Measurements from ENCODE around the gene RBM20.

RBM20 gene

DNA sequence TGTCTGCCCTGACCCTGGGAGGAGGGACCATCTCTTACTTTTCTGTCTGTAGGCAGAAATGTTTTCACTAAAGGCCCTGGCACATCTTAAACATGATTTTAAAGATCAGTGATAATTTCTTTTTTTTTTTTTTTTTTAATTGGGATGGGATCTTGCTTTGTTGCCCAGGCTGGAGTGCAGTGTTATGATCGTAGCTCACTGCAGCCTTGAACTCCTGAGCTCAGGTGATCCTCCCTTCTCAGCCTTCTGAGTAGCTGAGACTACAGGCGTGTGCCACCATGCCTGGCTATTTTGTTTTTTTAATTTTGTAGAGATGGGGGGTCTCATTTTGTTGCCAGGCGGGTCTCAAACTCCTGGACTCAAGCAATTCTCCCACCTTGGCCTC, 65.3 kb downstream of the RBM20 start:
- DNase-seq = no peak
- H3K79me2 ChIP-seq (ENCODE audit: control insufficient read depth, insufficient read depth, low read length) = no peaks in the 10 kb centered on the region
- no peaks in the 10 kb centered on the region for H3K27me3 ChIP-seq (ENCODE audit: insufficient read depth, low read length, poor library complexity)
- no peak overlapping the region for H3K18ac ChIP-seq (ENCODE audit: low read length)
- H3K23ac ChIP-seq (ENCODE audit: low read length) = no peak overlapping the region
- H3K9ac ChIP-seq (ENCODE audit: low read length) = no peak overlapping the region
- H4K5ac ChIP-seq (ENCODE audit: low read length) = no peak overlapping the region
- H3K4ac ChIP-seq (ENCODE audit: low read depth, low read length) = no peak overlapping the region
- no peak overlapping the region for H3K56ac ChIP-seq (ENCODE audit: low read length)
- no peak overlapping the region for H2AK5ac ChIP-seq (ENCODE audit: low read length)
- peak overlapping the region; percentile 22 for H2BK15ac ChIP-seq (replicated peaks; ENCODE audit: low read depth)
- H3K36me3 ChIP-seq (ENCODE audit: control insufficient read depth, insufficient read depth, low read length) = no peaks in the 10 kb centered on the region
- peaks cover 3% of the 10 kb centered on the region for H3K4me1 ChIP-seq (ENCODE audit: control insufficient read depth, low read depth, low read length)
- H3K27ac ChIP-seq (ENCODE audit: low read depth, low read length) = no peak overlapping the region
- no peak overlapping the region for H2BK5ac ChIP-seq (ENCODE audit: low read length)
- no peak overlapping the region for H3K4me2 ChIP-seq (ENCODE audit: low read length)
- no peaks in the 10 kb centered on the region for H3K79me1 ChIP-seq (ENCODE audit: low read length)
- no CpG with 5 or more reads among the region's 3 CpGs for WGBS (ENCODE audit: extremely low coverage, insufficient coverage, low lambda C conversion rate)
- no peak overlapping the region for H4K8ac ChIP-seq (ENCODE audit: low read depth, low read length)
- H2BK120ac ChIP-seq (ENCODE audit: low read depth, low read length) = no peak overlapping the region
- no peak overlapping the region for H3K4me3 ChIP-seq (ENCODE audit: low read length)

DNA sequence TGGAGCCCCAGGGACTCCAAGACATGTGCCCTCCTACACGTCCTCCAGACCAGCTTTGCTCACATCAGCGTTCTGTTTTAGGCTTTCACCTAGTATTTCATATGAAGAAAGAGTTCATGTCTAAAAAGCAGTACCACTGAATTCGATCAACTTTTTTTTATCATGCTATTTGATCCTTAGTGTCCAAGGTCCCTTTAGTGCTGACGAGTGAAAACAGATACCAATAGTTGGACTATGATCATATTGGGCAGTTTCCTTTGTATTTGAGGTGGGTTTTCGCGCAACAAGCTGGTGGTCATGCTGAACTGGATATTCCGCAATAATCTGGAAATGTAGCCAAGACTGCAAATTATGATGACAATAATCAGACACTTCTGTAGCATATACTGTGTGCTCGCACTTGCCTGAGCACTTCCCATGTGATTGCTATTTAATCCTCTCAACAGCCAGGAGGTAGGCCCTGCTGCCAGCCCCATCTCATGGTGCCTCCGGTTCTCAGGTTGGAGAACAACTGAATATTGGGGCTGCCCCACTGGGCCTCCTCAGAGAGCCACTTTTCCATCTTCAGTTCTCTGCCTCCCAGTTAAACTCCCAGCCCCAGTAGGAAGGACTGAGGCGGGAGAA, 65.9 kb downstream of the RBM20 start:
- H3K4ac ChIP-seq (ENCODE audit: low read depth, low read length) = peak overlapping the region; percentile 38
- H3K36me3 ChIP-seq (ENCODE audit: control insufficient read depth, insufficient read depth, low read length) = no peaks in the 10 kb centered on the region
- H2BK120ac ChIP-seq (ENCODE audit: low read depth, low read length) = no peak overlapping the region
- WGBS (ENCODE audit: extremely low coverage, insufficient coverage, low lambda C conversion rate) = no CpG with 5 or more reads among the region's 10 CpGs
- no peak overlapping the region for H3K4me2 ChIP-seq (ENCODE audit: low read length)
- no peaks in the 10 kb centered on the region for H3K79me2 ChIP-seq (ENCODE audit: control insufficient read depth, insufficient read depth, low read length)
- H4K5ac ChIP-seq (ENCODE audit: low read length) = no peak overlapping the region
- H3K56ac ChIP-seq (ENCODE audit: low read length) = no peak overlapping the region
- no peaks in the 10 kb centered on the region for H3K27me3 ChIP-seq (ENCODE audit: insufficient read depth, low read length, poor library complexity)
- H3K4me3 ChIP-seq (ENCODE audit: low read length) = no peak overlapping the region
- no peak overlapping the region for H4K8ac ChIP-seq (ENCODE audit: low read depth, low read length)
- H2BK15ac ChIP-seq (replicated peaks; ENCODE audit: low read depth) = no peak overlapping the region
- H3K23ac ChIP-seq (ENCODE audit: low read length) = no peak overlapping the region
- DNase-seq = no peak
- H2BK5ac ChIP-seq (ENCODE audit: low read length) = no peak overlapping the region
- no peaks in the 10 kb centered on the region for H3K79me1 ChIP-seq (ENCODE audit: low read length)
- no peak overlapping the region for H2AK5ac ChIP-seq (ENCODE audit: low read length)
- no peak overlapping the region for H3K27ac ChIP-seq (ENCODE audit: low read depth, low read length)
- H3K18ac ChIP-seq (ENCODE audit: low read length) = no peak overlapping the region
- no peak overlapping the region for H3K9ac ChIP-seq (ENCODE audit: low read length)
- peaks cover 3% of the 10 kb centered on the region for H3K4me1 ChIP-seq (ENCODE audit: control insufficient read depth, low read depth, low read length)

DNA sequence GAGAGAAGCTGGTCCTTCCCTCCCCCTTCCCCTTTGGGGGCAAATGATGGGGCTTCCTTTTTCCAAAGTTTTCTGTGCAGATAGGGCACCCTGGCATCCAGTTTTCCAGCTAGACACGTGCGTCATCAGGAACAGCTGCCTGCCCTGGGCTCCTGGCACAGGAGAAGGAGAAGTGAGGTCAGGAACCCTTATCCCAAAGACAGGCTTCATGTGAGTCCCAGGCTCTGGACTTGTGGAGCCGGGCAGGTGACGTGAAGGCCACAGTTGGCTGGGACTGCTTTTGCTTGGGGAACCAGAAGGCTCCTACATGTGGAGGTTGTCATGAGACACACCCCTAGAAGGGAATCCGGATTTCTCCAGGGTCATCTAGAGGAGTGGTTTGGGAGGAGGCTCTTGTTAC, 66.5 kb downstream of the RBM20 start:
- H3K23ac ChIP-seq (ENCODE audit: low read length) = no peak overlapping the region
- H4K8ac ChIP-seq (ENCODE audit: low read depth, low read length) = no peak overlapping the region
- no peak overlapping the region for H2BK120ac ChIP-seq (ENCODE audit: low read depth, low read length)
- H3K56ac ChIP-seq (ENCODE audit: low read length) = no peak overlapping the region
- no peak overlapping the region for H3K9ac ChIP-seq (ENCODE audit: low read length)
- no peaks in the 10 kb centered on the region for H3K79me1 ChIP-seq (ENCODE audit: low read length)
- no CpG with 5 or more reads among the region's 5 CpGs for WGBS (ENCODE audit: extremely low coverage, insufficient coverage, low lambda C conversion rate)
- no peaks in the 10 kb centered on the region for H3K36me3 ChIP-seq (ENCODE audit: control insufficient read depth, insufficient read depth, low read length)
- no peak overlapping the region for H2BK5ac ChIP-seq (ENCODE audit: low read length)
- H3K4me2 ChIP-seq (ENCODE audit: low read length) = no peak overlapping the region
- no peak overlapping the region for H3K4ac ChIP-seq (ENCODE audit: low read depth, low read length)
- peaks cover 3% of the 10 kb centered on the region for H3K4me1 ChIP-seq (ENCODE audit: control insufficient read depth, low read depth, low read length)
- DNase-seq = no peak
- H3K27ac ChIP-seq (ENCODE audit: low read depth, low read length) = no peak overlapping the region
- no peak overlapping the region for H3K18ac ChIP-seq (ENCODE audit: low read length)
- no peaks in the 10 kb centered on the region for H3K27me3 ChIP-seq (ENCODE audit: insufficient read depth, low read length, poor library complexity)
- no peaks in the 10 kb centered on the region for H3K79me2 ChIP-seq (ENCODE audit: control insufficient read depth, insufficient read depth, low read length)
- H2AK5ac ChIP-seq (ENCODE audit: low read length) = no peak overlapping the region
- no peak overlapping the region for H3K4me3 ChIP-seq (ENCODE audit: low read length)
- no peak overlapping the region for H2BK15ac ChIP-seq (replicated peaks; ENCODE audit: low read depth)
- H4K5ac ChIP-seq (ENCODE audit: low read length) = no peak overlapping the region

DNA sequence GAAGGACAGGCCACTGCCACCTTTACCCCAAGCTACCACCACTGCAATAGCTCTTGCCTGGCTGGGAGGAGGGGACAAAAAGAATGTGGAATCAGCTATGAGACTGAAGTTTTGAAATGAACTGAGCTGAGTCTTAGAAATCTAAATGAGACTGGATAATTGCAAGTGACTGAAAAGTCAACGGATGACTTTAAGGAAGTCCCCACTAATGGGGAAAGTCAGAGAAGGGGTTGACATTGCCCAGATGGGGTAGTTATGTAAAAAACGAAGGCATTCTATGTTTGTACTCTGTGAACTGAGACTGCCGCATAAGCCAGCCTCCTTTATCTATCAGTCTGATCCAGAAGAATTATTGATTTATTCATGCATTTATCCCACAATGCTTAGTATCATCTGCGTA, 67.2 kb downstream of the RBM20 start:
- H3K4ac ChIP-seq (ENCODE audit: low read depth, low read length) = no peak overlapping the region
- no peak overlapping the region for H4K8ac ChIP-seq (ENCODE audit: low read depth, low read length)
- H2BK120ac ChIP-seq (ENCODE audit: low read depth, low read length) = no peak overlapping the region
- peak overlapping the region; percentile 58 for H2BK15ac ChIP-seq (replicated peaks; ENCODE audit: low read depth)
- no peak overlapping the region for H3K23ac ChIP-seq (ENCODE audit: low read length)
- no peaks in the 10 kb centered on the region for H3K27me3 ChIP-seq (ENCODE audit: insufficient read depth, low read length, poor library complexity)
- no peak overlapping the region for H3K4me2 ChIP-seq (ENCODE audit: low read length)
- H2BK5ac ChIP-seq (ENCODE audit: low read length) = no peak overlapping the region
- H3K4me3 ChIP-seq (ENCODE audit: low read length) = no peak overlapping the region
- DNase-seq = no peak
- H4K5ac ChIP-seq (ENCODE audit: low read length) = no peak overlapping the region
- no peak overlapping the region for H2AK5ac ChIP-seq (ENCODE audit: low read length)
- no peak overlapping the region for H3K9ac ChIP-seq (ENCODE audit: low read length)
- H3K79me2 ChIP-seq (ENCODE audit: control insufficient read depth, insufficient read depth, low read length) = no peaks in the 10 kb centered on the region
- peaks cover 1% of the 10 kb centered on the region for H3K4me1 ChIP-seq (ENCODE audit: control insufficient read depth, low read depth, low read length)
- no peak overlapping the region for H3K18ac ChIP-seq (ENCODE audit: low read length)
- no peak overlapping the region for H3K27ac ChIP-seq (ENCODE audit: low read depth, low read length)
- no CpG with 5 or more reads among the region's 4 CpGs for WGBS (ENCODE audit: extremely low coverage, insufficient coverage, low lambda C conversion rate)
- H3K56ac ChIP-seq (ENCODE audit: low read length) = no peak overlapping the region
- H3K36me3 ChIP-seq (ENCODE audit: control insufficient read depth, insufficient read depth, low read length) = no peaks in the 10 kb centered on the region
- no peaks in the 10 kb centered on the region for H3K79me1 ChIP-seq (ENCODE audit: low read length)

DNA sequence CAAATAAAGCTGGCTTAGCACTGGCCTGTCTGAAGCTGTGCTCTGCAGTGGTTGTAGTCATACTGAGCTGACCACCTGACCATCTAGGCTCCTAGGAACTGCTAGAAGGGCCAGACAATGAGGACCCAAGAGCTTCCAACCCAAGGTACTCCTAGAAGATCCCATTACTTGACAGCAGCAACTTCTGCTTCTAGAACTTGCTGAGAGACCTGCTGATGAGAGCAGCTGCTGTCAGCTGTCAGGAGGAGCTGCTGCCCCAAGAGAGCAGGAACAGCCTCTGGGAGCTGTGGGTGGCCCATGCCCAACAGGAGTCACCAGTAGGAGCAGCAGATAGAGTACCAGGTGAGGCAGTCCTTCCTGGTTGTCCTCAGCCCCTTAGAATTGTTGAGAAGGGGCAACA, 70.2 kb downstream of the RBM20 start:
- no peak overlapping the region for H3K4me3 ChIP-seq (ENCODE audit: low read length)
- H3K27ac ChIP-seq (ENCODE audit: low read depth, low read length) = no peak overlapping the region
- no peak overlapping the region for H3K4me2 ChIP-seq (ENCODE audit: low read length)
- H2BK120ac ChIP-seq (ENCODE audit: low read depth, low read length) = no peak overlapping the region
- no peak for DNase-seq
- H3K79me1 ChIP-seq (ENCODE audit: low read length) = no peaks in the 10 kb centered on the region
- no peak overlapping the region for H3K18ac ChIP-seq (ENCODE audit: low read length)
- H2BK15ac ChIP-seq (replicated peaks; ENCODE audit: low read depth) = no peak overlapping the region
- H3K36me3 ChIP-seq (ENCODE audit: control insufficient read depth, insufficient read depth, low read length) = no peaks in the 10 kb centered on the region
- H3K79me2 ChIP-seq (ENCODE audit: control insufficient read depth, insufficient read depth, low read length) = no peaks in the 10 kb centered on the region
- H3K4me1 ChIP-seq (ENCODE audit: control insufficient read depth, low read depth, low read length) = no peaks in the 10 kb centered on the region
- no peak overlapping the region for H3K23ac ChIP-seq (ENCODE audit: low read length)
- H2AK5ac ChIP-seq (ENCODE audit: low read length) = no peak overlapping the region
- H3K9ac ChIP-seq (ENCODE audit: low read length) = no peak overlapping the region
- H2BK5ac ChIP-seq (ENCODE audit: low read length) = no peak overlapping the region
- H3K4ac ChIP-seq (ENCODE audit: low read depth, low read length) = no peak overlapping the region
- no peaks in the 10 kb centered on the region for H3K27me3 ChIP-seq (ENCODE audit: insufficient read depth, low read length, poor library complexity)
- H4K8ac ChIP-seq (ENCODE audit: low read depth, low read length) = no peak overlapping the region
- no peak overlapping the region for H3K56ac ChIP-seq (ENCODE audit: low read length)
- H4K5ac ChIP-seq (ENCODE audit: low read length) = no peak overlapping the region

DNA sequence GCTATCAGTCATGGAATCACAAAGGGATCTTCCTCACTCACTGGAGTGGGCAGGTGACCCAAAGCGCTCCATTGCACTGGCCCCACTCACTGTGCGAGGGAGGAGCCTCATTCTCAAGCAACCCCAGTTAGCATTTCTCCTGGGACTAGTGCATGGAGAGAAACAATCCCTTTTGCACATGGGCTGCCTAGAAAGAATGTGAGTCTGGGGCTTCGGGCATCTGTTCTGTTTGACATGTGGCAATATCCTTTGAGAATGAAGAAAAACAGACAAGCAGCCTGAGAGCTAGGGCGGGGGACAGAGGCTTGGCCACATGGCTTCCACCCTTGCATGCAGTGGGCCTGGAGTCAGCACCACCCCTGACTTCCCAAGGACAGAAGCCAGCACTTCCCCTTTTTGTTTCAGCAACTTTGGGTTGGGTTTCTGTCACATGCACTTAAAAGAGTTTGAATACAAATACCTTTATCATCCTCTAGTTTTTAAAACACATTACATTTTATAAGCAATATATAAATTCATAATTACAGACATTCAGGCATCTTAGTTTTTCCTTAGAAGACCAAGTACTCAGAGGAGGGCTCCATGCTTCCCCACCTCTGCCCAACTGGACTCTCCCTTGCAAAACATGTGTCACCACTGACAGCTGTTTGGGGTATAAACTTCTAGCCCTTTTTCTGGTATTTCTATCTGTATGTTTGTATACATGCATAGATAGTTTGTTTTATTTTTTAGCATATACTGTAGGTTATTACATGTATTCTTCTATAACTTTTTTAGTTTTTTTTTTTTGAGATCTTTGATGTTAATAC, 73.8 kb downstream of the RBM20 start:
- Histone ChIP-seq H3K27me3 (ENCODE audit: insufficient read depth, low read length, poor library complexity) (no peaks in the 10 kb centered on the region), H2BK5ac (ENCODE audit: low read length) (no peak overlapping the region), H3K4me2 (ENCODE audit: low read length) (no peak overlapping the region), H3K36me3 (ENCODE audit: control insufficient read depth, insufficient read depth, low read length) (no peaks in the 10 kb centered on the region), H3K23ac (ENCODE audit: low read length) (no peak overlapping the region), H2BK120ac (ENCODE audit: low read depth, low read length) (no peak overlapping the region), H2AK5ac (ENCODE audit: low read length) (no peak overlapping the region), H4K8ac (ENCODE audit: low read depth, low read length) (no peak overlapping the region), H3K18ac (ENCODE audit: low read length) (no peak overlapping the region), H3K27ac (ENCODE audit: low read depth, low read length) (no peak overlapping the region), H3K4me1 (ENCODE audit: control insufficient read depth, low read depth, low read length) (no peaks in the 10 kb centered on the region), H3K56ac (ENCODE audit: low read length) (no peak overlapping the region), H3K4me3 (ENCODE audit: low read length) (no peak overlapping the region), H3K79me1 (ENCODE audit: low read length) (no peaks in the 10 kb centered on the region), H2BK15ac (replicated peaks; ENCODE audit: low read depth) (no peak overlapping the region), H4K5ac (ENCODE audit: low read length) (no peak overlapping the region), H3K79me2 (ENCODE audit: control insufficient read depth, insufficient read depth, low read length) (no peaks in the 10 kb centered on the region), H3K9ac (ENCODE audit: low read length) (no peak overlapping the region), H3K4ac (ENCODE audit: low read depth, low read length) (no peak overlapping the region)
- no CpG with 5 or more reads among the region's 4 CpGs for WGBS (ENCODE audit: extremely low coverage, insufficient coverage, low lambda C conversion rate)
- no peak for DNase-seq
